ENCODE results near the gene GOLGA6L10.
"Not testable (repeated sequence)": the region's sequence is repeated elsewhere in the genome, so short reads cannot be mapped to it uniquely, and the experiment has no call there.

The GOLGA6L10 gene

GRCh38 chr15:82349375-82349774, at the start of gene GOLGA6L10:
Gene GOLGA6L10 (minus strand): TSS chr15:82349475. CDS start chr15:82349375, 100 bp downstream.
- not testable (repeated sequence) for DNase-seq (ENCODE audit: low read depth)

- DNase-seq (ENCODE audit: low read depth) = no peak
These were observed 49.5 kb upstream of the GOLGA6L10 start for GRCh38 chr15:82398785-82399184.

GRCh38 chr15:82397817-82398216, 48.5 kb upstream of the GOLGA6L10 start:
- DNase-seq (ENCODE audit: low read depth) = no peak

GRCh38 chr15:82395788-82396187, 46.5 kb upstream of the GOLGA6L10 start:
- DNase-seq (ENCODE audit: low read depth) = not testable (repeated sequence)

- no peak for DNase-seq (ENCODE audit: low read depth)
These were observed 44.4 kb upstream of the GOLGA6L10 start for GRCh38 chr15:82393671-82394070.

GRCh38 chr15:82392077-82392476, 42.8 kb upstream of the GOLGA6L10 start:
- not testable (repeated sequence) for DNase-seq (ENCODE audit: low read depth)

- not testable (repeated sequence) for DNase-seq (ENCODE audit: low read depth)
These were observed 40.9 kb upstream of the GOLGA6L10 start for GRCh38 chr15:82390152-82390551.

GRCh38 chr15:82387209-82387608, 37.9 kb upstream of the GOLGA6L10 start:
- DNase-seq (ENCODE audit: low read depth) = not testable (repeated sequence)

GRCh38 chr15:82381330-82381955, 32.2 kb upstream of the GOLGA6L10 start:
- DNase-seq (ENCODE audit: low read depth) = not testable (repeated sequence)

GRCh38 chr15:82379552-82379951, 30.3 kb upstream of the GOLGA6L10 start:
- not testable (repeated sequence) for DNase-seq (ENCODE audit: low read depth)

GRCh38 chr15:82373661-82374060, 24.4 kb upstream of the GOLGA6L10 start:
- not testable (repeated sequence) for DNase-seq (ENCODE audit: low read depth)

- DNase-seq (ENCODE audit: low read depth) = no peak
These were observed 22.4 kb upstream of the GOLGA6L10 start for GRCh38 chr15:82371656-82372055.

GRCh38 chr15:82367790-82368189, 18.5 kb upstream of the GOLGA6L10 start:
- DNase-seq (ENCODE audit: low read depth) = not testable (repeated sequence)

GRCh38 chr15:82365692-82366323, 16.5 kb upstream of the GOLGA6L10 start:
- not testable (repeated sequence) for DNase-seq (ENCODE audit: low read depth)

GRCh38 chr15:82364548-82364947, 15.3 kb upstream of the GOLGA6L10 start:
- DNase-seq (ENCODE audit: low read depth) = not testable (repeated sequence)

GRCh38 chr15:82362790-82363189, 13.5 kb upstream of the GOLGA6L10 start:
- DNase-seq (ENCODE audit: low read depth) = not testable (repeated sequence)

- DNase-seq (ENCODE audit: low read depth) = not testable (repeated sequence)
These were observed 11.3 kb upstream of the GOLGA6L10 start for GRCh38 chr15:82360618-82361017.

GRCh38 chr15:82355055-82355454, 5.8 kb upstream of the GOLGA6L10 start:
- DNase-seq (ENCODE audit: low read depth) = not testable (repeated sequence)

GRCh38 chr15:82354546-82354945, 5.3 kb upstream of the GOLGA6L10 start:
- DNase-seq (ENCODE audit: low read depth) = not testable (repeated sequence)

GRCh38 chr15:82347645-82348044, 1.6 kb downstream of the GOLGA6L10 start:
- not testable (repeated sequence) for DNase-seq (ENCODE audit: low read depth)

- not testable (repeated sequence) for DNase-seq (ENCODE audit: low read depth)
These were observed 4.1 kb downstream of the GOLGA6L10 start for GRCh38 chr15:82345176-82345575.

- not testable (repeated sequence) for DNase-seq (ENCODE audit: low read depth)
These were observed 4.9 kb downstream of the GOLGA6L10 start for GRCh38 chr15:82344421-82344820.

- not testable (repeated sequence) for DNase-seq (ENCODE audit: low read depth)
These were observed 5.4 kb downstream of the GOLGA6L10 start for GRCh38 chr15:82343851-82344250.

All from HS-27A (cell line).